Brain microvascular endothelial cell (primary cell): ENCODE measurements around the gene BARX2.

Experiments
- DNase-seq: peaks from one replicate; pipeline ENCODE4 v3.0.0-alpha.2; 2020
- H3K27ac ChIP-seq: fragments of 250-450 bp; sonication (Bioruptor Pico); 2 replicates; pipeline ENCODE4 v1.5.1; 2020; ENCODE audit warnings: mild to moderate bottlenecking, moderate library complexity
- H3K27me3 ChIP-seq: fragments of 250-450 bp; sonication (Bioruptor Pico); replicated peaks from 2 replicates; pipeline ENCODE4 v1.5.1; 2020; ENCODE audit warnings: mild to moderate bottlenecking
- H3K36me3 ChIP-seq: fragments of 250-450 bp; sonication (Bioruptor Pico); replicated peaks from 2 replicates; pipeline ENCODE4 v1.5.1; 2020; ENCODE audit warnings: mild to moderate bottlenecking
- H3K4me3 ChIP-seq: 2 replicates; pipeline ENCODE4 v1.5.1; 2011; ENCODE audit warnings: low read depth, mild to moderate bottlenecking, control low read depth, low read length, moderate library complexity
- CTCF ChIP-seq: IDR thresholded peaks from 2 replicates; pipeline ENCODE4 v1.5.1; 2011; ENCODE audit warnings: low read depth, mild to moderate bottlenecking, moderate library complexity, low read length, control low read depth, inconsistent platforms; ENCODE audit errors: missing control alignments
- in situ Hi-C: cut with HindIII; loops from 2 replicates; pipeline ENCODE4 v1.10.0; 2017; ENCODE audit warnings: low sequenced_read_pairs, low pct_ligation_motif_present

BARX2 gene

GRCh38 chr11:129428557-129428956 lies 52.9 kb downstream of the BARX2 start:
- no peak overlapping the region for H3K4me3 ChIP-seq
- H3K27me3 ChIP-seq, result no peaks in the 10 kb centered on the region
- in situ Hi-C loops, result no loop called here
- no peak for DNase-seq
- H3K27ac ChIP-seq, result no peak overlapping the region
- no peaks in the 10 kb centered on the region for H3K36me3 ChIP-seq
- no peak for TF ChIP-seq CTCF

- TF ChIP-seq CTCF, result no peak
- in situ Hi-C loops, result no loop called here
- H3K36me3 ChIP-seq, result no peaks in the 10 kb centered on the region
- no peaks in the 10 kb centered on the region for H3K27me3 ChIP-seq
- no peak overlapping the region for H3K4me3 ChIP-seq
- no peak overlapping the region for H3K27ac ChIP-seq
- DNase-seq, result no peak
These were observed 59.2 kb downstream of the BARX2 start for GRCh38 chr11:129434641-129435498.

- H3K4me3 ChIP-seq, result no peak overlapping the region
- H3K27ac ChIP-seq, result no peak overlapping the region
- no peaks in the 10 kb centered on the region for H3K36me3 ChIP-seq
- H3K27me3 ChIP-seq, result no peaks in the 10 kb centered on the region
- in situ Hi-C loops, result no loop called here
- no peak for DNase-seq
- TF ChIP-seq CTCF, result no peak
These were observed 60.0 kb downstream of the BARX2 start for GRCh38 chr11:129435499-129436245.

GRCh38 chr11:129436573-129436972 lies 60.9 kb downstream of the BARX2 start:
- in situ Hi-C loops, result no loop called here
- no peaks in the 10 kb centered on the region for H3K36me3 ChIP-seq
- no peak for DNase-seq
- TF ChIP-seq CTCF, result no peak
- H3K27ac ChIP-seq, result no peak overlapping the region
- no peak overlapping the region for H3K4me3 ChIP-seq
- no peaks in the 10 kb centered on the region for H3K27me3 ChIP-seq

- Histone ChIP-seq H3K27me3 (no peaks in the 10 kb centered on the region), H3K27ac (no peak overlapping the region), H3K4me3 (no peak overlapping the region), H3K36me3 (no peaks in the 10 kb centered on the region)
- TF ChIP-seq CTCF, result no peak
- in situ Hi-C loops, result no loop called here
- DNase-seq, result no peak
These were observed 64.5 kb downstream of the BARX2 start for GRCh38 chr11:129440028-129440713.
